ENCODE results near the gene FMNL3.

DNA sequence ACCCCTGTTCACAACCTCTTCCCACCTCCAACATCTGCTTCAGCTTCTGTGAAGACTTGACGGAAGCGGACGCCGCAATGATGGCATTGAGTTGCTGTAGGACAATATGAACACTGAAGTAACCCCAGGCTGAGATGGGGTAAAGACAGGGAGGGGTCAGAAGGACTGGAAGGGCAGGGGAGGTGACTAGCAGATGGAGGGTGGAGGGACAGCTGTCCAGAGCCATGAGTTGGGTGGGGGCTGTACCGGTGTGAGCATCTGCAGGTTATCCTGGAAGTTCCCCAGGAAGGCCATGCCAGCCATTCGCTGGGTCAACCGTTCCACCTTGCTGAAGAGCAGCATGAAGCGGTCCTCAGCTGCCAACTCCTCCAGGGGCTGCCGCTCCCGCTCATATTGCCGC is 57.8 kb downstream of the FMNL3 start:
- no peak for TF ChIP-seq CTBP1 (IDR thresholded peaks at IDR 0.05; ENCODE audit: borderline replicate concordance)
- no peak for TF ChIP-seq SUZ12 (IDR thresholded peaks at IDR 0.05)
- TF ChIP-seq FOXA1 (IDR thresholded peaks at IDR 0.05), result no peak
- TF ChIP-seq, protein P1, sequence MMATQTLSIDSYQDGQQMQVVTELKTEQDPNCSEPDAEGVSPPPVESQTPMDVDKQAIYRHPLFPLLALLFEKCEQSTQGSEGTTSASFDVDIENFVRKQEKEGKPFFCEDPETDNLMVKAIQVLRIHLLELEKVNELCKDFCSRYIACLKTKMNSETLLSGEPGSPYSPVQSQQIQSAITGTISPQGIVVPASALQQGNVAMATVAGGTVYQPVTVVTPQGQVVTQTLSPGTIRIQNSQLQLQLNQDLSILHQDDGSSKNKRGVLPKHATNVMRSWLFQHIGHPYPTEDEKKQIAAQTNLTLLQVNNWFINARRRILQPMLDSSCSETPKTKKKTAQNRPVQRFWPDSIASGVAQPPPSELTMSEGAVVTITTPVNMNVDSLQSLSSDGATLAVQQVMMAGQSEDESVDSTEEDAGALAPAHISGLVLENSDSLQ (IDR thresholded peaks at IDR 0.05), result no peak
- TF ChIP-seq NFRKB (IDR thresholded peaks at IDR 0.05), result no peak
